NT2/D1 (cell line): ENCODE measurements around the gene NOBOX.

Experiments used
- SUZ12 ChIP-seq: IDR thresholded peaks from 2 replicates; pipeline ENCODE4 v1.6.1; 2011; ENCODE audit not compliant: insufficient read length, insufficient read depth; ENCODE audit errors: extremely low read depth
- YY1 ChIP-seq: IDR thresholded peaks from 2 replicates; pipeline ENCODE4 v1.6.1; 2011; ENCODE audit not compliant: insufficient read length, insufficient read depth
- ZNF274 ChIP-seq: IDR thresholded peaks from 2 replicates; pipeline ENCODE4 v1.6.1; 2011; ENCODE audit warnings: mild to moderate bottlenecking, low read depth, low read length

- TF ChIP-seq YY1 (no peak), ZNF274 (no peak), SUZ12 (no peak)
Observed at GRCh38 chr7:144403649-144404061, at the start of gene NOBOX.
